Karpas-422 (cell line): Measurements from ENCODE around the gene NECTIN1. TPM values are rescaled to one million over a fixed set of nuclear protein-coding genes. Genes with fewer than 3 reads are reported as not detected.

ENCODE experiments used
- DNase-seq: peaks from one replicate; pipeline ENCODE4 v3.0.0-alpha.2; 2015
- H2AFZ ChIP-seq: fragments of 200-600 bp; sonication (generic); 2 replicates; pipeline ENCODE4 v1.6.1; 2014; ENCODE audit warnings: antibody characterized with exemption, low read length, mixed read lengths
- H3K27ac ChIP-seq: fragments of 200-600 bp; sonication (generic); 2 replicates; pipeline ENCODE4 v1.5.1; 2014; ENCODE audit warnings: mild to moderate bottlenecking, low read length, moderate library complexity
- H3K27me3 ChIP-seq: fragments of 200-600 bp; sonication (generic); 2 replicates; pipeline ENCODE4 v1.6.1; 2014; ENCODE audit warnings: low read length, mixed read lengths
- H3K36me3 ChIP-seq: fragments of 200-600 bp; sonication (generic); 2 replicates; pipeline ENCODE4 v1.6.1; 2014; ENCODE audit warnings: low read length, mixed read lengths; ENCODE audit not compliant: insufficient read depth
- H3K4me1 ChIP-seq: fragments of 200-600 bp; sonication (generic); 2 replicates; pipeline ENCODE4 v1.6.1; 2014; ENCODE audit warnings: mild to moderate bottlenecking, low read length, mixed read lengths
- H3K4me2 ChIP-seq: fragments of 200-600 bp; sonication (generic); 2 replicates; pipeline ENCODE4 v1.6.1; 2014; ENCODE audit warnings: low read length, low read depth, mild to moderate bottlenecking; ENCODE audit not compliant: poor library complexity, severe bottlenecking
- H3K4me3 ChIP-seq: fragments of 200-600 bp; sonication (generic); 2 replicates; pipeline ENCODE4 v1.5.1; 2014; ENCODE audit warnings: mild to moderate bottlenecking, antibody characterized with exemption, low read length, mixed read lengths
- H3K79me2 ChIP-seq: fragments of 200-600 bp; sonication (generic); 2 replicates; pipeline ENCODE4 v1.6.1; 2014; ENCODE audit warnings: mild to moderate bottlenecking, low read length, mixed read lengths
- H3K9ac ChIP-seq: fragments of 200-600 bp; sonication (generic); 2 replicates; pipeline ENCODE4 v1.6.0; 2014; ENCODE audit warnings: low read length
- H3K9me2 ChIP-seq: fragments of 200-600 bp; sonication (generic), shearing (Covaris generic); replicated peaks from 2 replicates; pipeline ENCODE4 v1.6.0; 2014; ENCODE audit warnings: mild to moderate bottlenecking, low read length, moderate library complexity; ENCODE audit not compliant: insufficient read depth
- H3K9me3 ChIP-seq: fragments of 300-700, 200-600 bp; sonication (generic); 2 replicates; pipeline ENCODE4 v1.6.1; 2014; ENCODE audit warnings: low read length, mixed read lengths
- H4K20me1 ChIP-seq: fragments of 200-600 bp; sonication (generic); 2 replicates; pipeline ENCODE4 v1.6.1; 2014; ENCODE audit warnings: mild to moderate bottlenecking, antibody characterized with exemption, low read length, low read depth; ENCODE audit not compliant: insufficient read depth
- total RNA-seq: library from RNA; depleted of rRNA; stranded (reverse); fragments of >200 nt; shearing (Covaris generic); gene quantifications from 2 replicates; pipeline ENCODE4 v1.2.3, GENCODE V29; 2014; ENCODE audit warnings: low replicate concordance

The NECTIN1 gene
- total RNA-seq, 1 experiment from 2014 or later = not detected

- H3K27me3 ChIP-seq = no peaks in the 10 kb centered on the region
- no peaks in the 10 kb centered on the region for H3K9me2 ChIP-seq
- H3K9me3 ChIP-seq = no peaks in the 10 kb centered on the region
- H4K20me1 ChIP-seq = no peaks in the 10 kb centered on the region
- H3K4me3 ChIP-seq = no peak overlapping the region
- no peak overlapping the region for H3K27ac ChIP-seq
- no peaks in the 10 kb centered on the region for H3K79me2 ChIP-seq
- no peaks in the 10 kb centered on the region for H3K4me1 ChIP-seq
- DNase-seq = no peak
- no peaks in the 10 kb centered on the region for H3K36me3 ChIP-seq
- no peak overlapping the region for H2AFZ ChIP-seq
- H3K9ac ChIP-seq = no peak overlapping the region
- no peak overlapping the region for H3K4me2 ChIP-seq
These were observed 20.6 kb downstream of the NECTIN1 start for GRCh38 chr11:119708384-119708783.

DNA sequence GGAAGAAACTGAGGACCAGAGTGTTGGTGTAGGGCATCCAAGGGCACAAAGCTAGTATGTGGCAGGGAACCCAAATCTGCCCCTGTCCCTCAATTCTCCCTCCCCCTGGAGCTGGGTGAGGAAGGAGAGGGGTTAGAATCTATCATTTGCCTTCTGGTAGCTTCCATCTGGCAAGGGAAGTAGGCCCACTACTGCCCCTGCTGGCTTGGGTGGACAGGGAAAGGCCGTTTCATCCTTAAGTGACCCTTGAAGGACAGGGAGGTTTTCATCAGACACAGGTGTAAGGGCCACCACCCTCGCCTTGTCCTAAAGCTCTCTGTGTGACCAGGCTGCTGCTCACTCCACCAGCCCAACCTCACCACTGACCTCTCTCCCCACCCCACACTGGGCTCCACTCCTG, 22.1 kb downstream of the NECTIN1 start:
- no peak overlapping the region for H3K9ac ChIP-seq
- no peaks in the 10 kb centered on the region for H3K27me3 ChIP-seq
- H3K9me3 ChIP-seq = no peaks in the 10 kb centered on the region
- no peak for DNase-seq
- H2AFZ ChIP-seq = no peak overlapping the region
- H3K4me1 ChIP-seq = no peaks in the 10 kb centered on the region
- no peak overlapping the region for H3K4me3 ChIP-seq
- H4K20me1 ChIP-seq = no peaks in the 10 kb centered on the region
- H3K27ac ChIP-seq = no peak overlapping the region
- no peaks in the 10 kb centered on the region for H3K9me2 ChIP-seq
- no peaks in the 10 kb centered on the region for H3K36me3 ChIP-seq
- no peak overlapping the region for H3K4me2 ChIP-seq
- H3K79me2 ChIP-seq = no peaks in the 10 kb centered on the region

GRCh38 chr11:119706029-119706428, 23.0 kb downstream of the NECTIN1 start:
- Histone ChIP-seq H4K20me1 (no peaks in the 10 kb centered on the region), H2AFZ (no peak overlapping the region), H3K79me2 (no peaks in the 10 kb centered on the region), H3K36me3 (no peaks in the 10 kb centered on the region), H3K9ac (no peak overlapping the region), H3K9me2 (no peaks in the 10 kb centered on the region), H3K4me2 (no peak overlapping the region), H3K27me3 (no peaks in the 10 kb centered on the region), H3K9me3 (no peaks in the 10 kb centered on the region), H3K27ac (no peak overlapping the region), H3K4me3 (no peak overlapping the region), H3K4me1 (no peaks in the 10 kb centered on the region)
- DNase-seq = no peak

DNA sequence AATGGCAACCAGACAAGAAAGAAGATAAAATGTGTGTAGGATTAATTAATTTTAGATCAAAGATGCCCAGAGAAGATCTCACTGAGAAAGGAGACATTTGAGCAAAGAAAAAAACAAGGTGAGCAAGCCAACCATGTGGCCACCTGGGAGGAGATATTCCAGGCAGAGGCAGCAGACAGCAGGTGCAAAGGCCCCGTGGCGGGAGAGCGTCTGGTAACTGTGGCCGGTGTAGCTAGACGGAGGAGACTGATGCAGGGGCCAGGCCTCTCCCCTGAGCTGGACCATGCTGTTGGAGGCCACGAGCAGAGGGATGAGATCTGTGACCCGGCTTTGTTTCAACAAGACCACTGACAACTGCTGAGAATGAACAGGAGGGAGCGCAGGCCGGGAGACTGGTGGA, 23.6 kb downstream of the NECTIN1 start:
- no peak overlapping the region for H3K27ac ChIP-seq
- H4K20me1 ChIP-seq = no peaks in the 10 kb centered on the region
- no peaks in the 10 kb centered on the region for H3K4me1 ChIP-seq
- no peak for DNase-seq
- H2AFZ ChIP-seq = no peak overlapping the region
- no peaks in the 10 kb centered on the region for H3K79me2 ChIP-seq
- no peaks in the 10 kb centered on the region for H3K27me3 ChIP-seq
- no peak overlapping the region for H3K4me3 ChIP-seq
- no peak overlapping the region for H3K4me2 ChIP-seq
- H3K36me3 ChIP-seq = no peaks in the 10 kb centered on the region
- no peaks in the 10 kb centered on the region for H3K9me3 ChIP-seq
- H3K9ac ChIP-seq = no peak overlapping the region
- no peaks in the 10 kb centered on the region for H3K9me2 ChIP-seq

- Histone ChIP-seq H3K9ac (no peak overlapping the region), H4K20me1 (no peaks in the 10 kb centered on the region)
These were observed 24.2 kb downstream of the NECTIN1 start for GRCh38 chr11:119704849-119705248.

GRCh38 chr11:119701591-119702549, 27.1 kb downstream of the NECTIN1 start:
- H3K27me3 ChIP-seq = no peaks in the 10 kb centered on the region
- no peaks in the 10 kb centered on the region for H4K20me1 ChIP-seq
- H3K27ac ChIP-seq = no peak overlapping the region
- H3K4me3 ChIP-seq = no peak overlapping the region
- H3K79me2 ChIP-seq = no peaks in the 10 kb centered on the region
- H3K4me1 ChIP-seq = no peaks in the 10 kb centered on the region
- H3K4me2 ChIP-seq = no peak overlapping the region
- H3K36me3 ChIP-seq = no peaks in the 10 kb centered on the region
- H3K9ac ChIP-seq = no peak overlapping the region
- no peak for DNase-seq
- H3K9me3 ChIP-seq = no peaks in the 10 kb centered on the region
- no peaks in the 10 kb centered on the region for H3K9me2 ChIP-seq
- H2AFZ ChIP-seq = no peak overlapping the region

More at GRCh38 chr11:119704849-119705248, 24.2 kb downstream of the NECTIN1 start:
- Histone ChIP-seq H3K27ac (no peak overlapping the region), H3K9me3 (no peaks in the 10 kb centered on the region), H3K27me3 (no peaks in the 10 kb centered on the region), H3K9me2 (no peaks in the 10 kb centered on the region), H3K4me1 (no peaks in the 10 kb centered on the region), H3K4me3 (no peak overlapping the region), H3K4me2 (no peak overlapping the region), H3K36me3 (no peaks in the 10 kb centered on the region), H3K79me2 (no peaks in the 10 kb centered on the region), H2AFZ (no peak overlapping the region)
- DNase-seq = no peak

DNA sequence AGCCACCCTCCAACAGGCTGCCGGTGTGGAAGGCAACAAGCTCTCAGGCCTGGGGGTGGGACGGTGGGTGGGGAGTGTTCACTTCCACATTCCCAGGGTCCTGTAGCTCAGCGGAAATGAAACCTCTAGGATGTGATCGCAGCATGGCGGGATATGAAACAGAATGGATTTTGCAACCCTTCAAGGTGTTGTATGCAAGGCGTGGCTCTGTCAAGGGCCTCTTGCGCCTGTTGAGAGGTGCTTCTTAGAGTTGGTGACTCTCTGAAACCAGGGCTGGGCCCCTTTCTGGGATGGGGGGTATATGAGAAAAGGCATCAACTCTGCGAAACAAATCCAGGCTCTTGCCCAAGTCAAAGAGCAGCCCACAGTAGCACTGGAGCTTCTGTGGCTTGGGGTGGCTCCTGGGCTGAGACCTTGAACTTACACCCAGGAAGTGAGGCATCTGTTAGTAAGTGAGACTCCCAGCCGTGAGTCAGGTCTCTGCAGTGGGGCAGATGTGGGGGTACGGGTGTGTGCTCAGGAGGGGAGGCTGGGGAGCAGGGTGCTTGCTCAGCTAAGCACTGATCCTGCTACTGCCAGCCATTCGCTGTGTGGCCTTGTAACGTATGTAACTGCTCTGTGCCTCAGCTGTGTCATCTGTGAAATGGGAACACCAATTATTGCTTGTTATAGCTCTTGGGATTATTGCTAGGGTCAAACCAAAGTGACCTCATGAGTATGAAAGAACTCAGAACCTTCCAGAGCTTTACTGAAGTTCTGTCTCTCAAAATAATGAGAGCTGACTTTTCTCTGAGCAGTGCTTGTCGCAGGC, 28.3 kb downstream of the NECTIN1 start:
- no peak overlapping the region for H3K27ac ChIP-seq
- no peaks in the 10 kb centered on the region for H3K4me1 ChIP-seq
- DNase-seq = no peak
- H3K79me2 ChIP-seq = no peaks in the 10 kb centered on the region
- no peak overlapping the region for H2AFZ ChIP-seq
- no peaks in the 10 kb centered on the region for H4K20me1 ChIP-seq
- H3K4me3 ChIP-seq = no peak overlapping the region
- no peaks in the 10 kb centered on the region for H3K36me3 ChIP-seq
- no peaks in the 10 kb centered on the region for H3K27me3 ChIP-seq
- no peaks in the 10 kb centered on the region for H3K9me2 ChIP-seq
- no peaks in the 10 kb centered on the region for H3K9me3 ChIP-seq
- H3K4me2 ChIP-seq = no peak overlapping the region
- H3K9ac ChIP-seq = no peak overlapping the region

DNA sequence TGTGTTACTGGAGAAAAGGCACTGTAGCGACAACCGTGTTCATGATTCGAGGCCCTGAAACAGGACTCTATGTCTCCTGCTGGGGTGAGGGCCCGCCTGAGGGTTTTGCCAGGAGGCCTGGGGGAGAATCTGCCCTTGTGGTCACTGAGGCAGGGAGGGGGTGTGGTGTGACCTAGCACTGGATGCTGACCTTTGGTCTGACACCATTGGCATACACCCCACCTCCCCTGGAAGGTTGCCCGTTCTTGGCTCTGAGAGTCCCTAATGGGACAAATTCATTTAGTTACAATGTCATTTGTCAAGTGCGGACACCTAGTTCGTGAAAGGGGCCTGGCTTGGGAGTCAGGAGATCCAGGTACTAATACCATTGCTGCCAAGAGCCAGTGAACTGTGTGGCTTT, 29.0 kb downstream of the NECTIN1 start:
- Histone ChIP-seq H3K79me2 (no peaks in the 10 kb centered on the region), H3K9me2 (no peaks in the 10 kb centered on the region), H3K9me3 (no peaks in the 10 kb centered on the region), H3K4me2 (no peak overlapping the region), H3K4me3 (no peak overlapping the region), H3K27ac (no peak overlapping the region), H2AFZ (no peak overlapping the region), H3K4me1 (no peaks in the 10 kb centered on the region), H3K9ac (no peak overlapping the region), H3K27me3 (no peaks in the 10 kb centered on the region), H4K20me1 (no peaks in the 10 kb centered on the region), H3K36me3 (no peaks in the 10 kb centered on the region)
- DNase-seq = no peak
